GM12891 (cell line): ENCODE results near the gene GMEB2.

ENCODE experiments used
- POLR2A ChIP-seq: IDR thresholded peaks from 2 replicates; pipeline ENCODE4 v1.6.1; 2011; ENCODE audit warnings: low read depth, low read length, control low read depth
- POLR2AphosphoS5 ChIP-seq: IDR thresholded peaks from 2 replicates; pipeline ENCODE4 v1.6.1; 2011; ENCODE audit warnings: low read depth, low read length, control low read depth
- SPI1 ChIP-seq: IDR thresholded peaks from 2 replicates; pipeline ENCODE4 v1.6.1; 2011; ENCODE audit warnings: low read depth, low read length, control low read depth
- TAF1 ChIP-seq: IDR thresholded peaks from 2 replicates; pipeline ENCODE4 v1.6.1; 2011; ENCODE audit warnings: low read depth, low read length, control low read depth

DNA sequence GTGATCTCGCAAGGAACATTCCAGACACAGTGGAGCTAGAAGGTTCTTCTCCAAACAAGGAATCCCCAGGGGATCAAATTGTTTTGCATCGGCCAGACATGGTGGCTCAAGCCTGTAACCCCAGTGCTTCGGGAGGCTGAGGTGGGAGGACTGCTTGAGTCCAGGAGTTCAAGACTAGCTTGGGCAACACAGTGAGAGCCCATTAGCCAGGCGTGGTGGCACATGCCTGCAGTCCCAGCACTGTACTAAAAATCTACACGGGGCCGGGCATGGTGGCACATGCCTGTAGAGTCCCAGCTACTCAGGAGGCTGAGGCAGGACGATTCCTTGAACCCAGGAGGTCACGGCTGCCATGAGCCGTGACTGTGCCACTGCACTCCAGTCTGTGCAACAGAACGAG, 15.3 kb downstream of the GMEB2 start:
- TF ChIP-seq SPI1 = no peak
- no peak for TF ChIP-seq POLR2A
- TF ChIP-seq POLR2AphosphoS5 = no peak
- TF ChIP-seq TAF1 = no peak
